Thyroid gland (tissue), 4 donors: ENCODE results near the gene AR.

Experiments
- POLR2A ChIP-seq, 2 donors: fragments of 450-650 bp; IDR thresholded peaks; one replicate each; pipeline ENCODE4 v1.6.1; 2017; ENCODE audit warnings: antibody characterized with exemption in 2 of 2, mild to moderate bottlenecking in 2 of 2, moderate library complexity in 1 of 2
- TF ChIP-seq, protein P1 (sequence below), 6 experiments: fragments of 200-600 bp in 3 of 6; fragments of 450-650 bp in 3 of 6; sonication (generic) in 3 of 6; IDR thresholded peaks; one replicate each; pipeline ENCODE4 v1.5.1; 2016 to 2019; ENCODE audit warnings: antibody characterized with exemption in 6 of 6, mild to moderate bottlenecking in 2 of 6, inconsistent platforms in 1 of 6, moderate library complexity in 1 of 6

GRCh38 chrX:67545893-67546495 lies 2.2 kb downstream of the AR start:
- TF ChIP-seq, protein P1, sequence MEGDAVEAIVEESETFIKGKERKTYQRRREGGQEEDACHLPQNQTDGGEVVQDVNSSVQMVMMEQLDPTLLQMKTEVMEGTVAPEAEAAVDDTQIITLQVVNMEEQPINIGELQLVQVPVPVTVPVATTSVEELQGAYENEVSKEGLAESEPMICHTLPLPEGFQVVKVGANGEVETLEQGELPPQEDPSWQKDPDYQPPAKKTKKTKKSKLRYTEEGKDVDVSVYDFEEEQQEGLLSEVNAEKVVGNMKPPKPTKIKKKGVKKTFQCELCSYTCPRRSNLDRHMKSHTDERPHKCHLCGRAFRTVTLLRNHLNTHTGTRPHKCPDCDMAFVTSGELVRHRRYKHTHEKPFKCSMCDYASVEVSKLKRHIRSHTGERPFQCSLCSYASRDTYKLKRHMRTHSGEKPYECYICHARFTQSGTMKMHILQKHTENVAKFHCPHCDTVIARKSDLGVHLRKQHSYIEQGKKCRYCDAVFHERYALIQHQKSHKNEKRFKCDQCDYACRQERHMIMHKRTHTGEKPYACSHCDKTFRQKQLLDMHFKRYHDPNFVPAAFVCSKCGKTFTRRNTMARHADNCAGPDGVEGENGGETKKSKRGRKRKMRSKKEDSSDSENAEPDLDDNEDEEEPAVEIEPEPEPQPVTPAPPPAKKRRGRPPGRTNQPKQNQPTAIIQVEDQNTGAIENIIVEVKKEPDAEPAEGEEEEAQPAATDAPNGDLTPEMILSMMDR (IDR thresholded peaks at IDR 0.05) = no peak
- TF ChIP-seq POLR2A (IDR thresholded peaks at IDR 0.05) = no peak
